ENCODE results near the gene TUFT1.

GRCh38 chr1:151574575-151575529, 34.7 kb downstream of the TUFT1 start:
- no peak for TF ChIP-seq GABPA (IDR thresholded peaks at IDR 0.05; ENCODE audit: low read depth)
- no peak for TF ChIP-seq REST (IDR thresholded peaks at IDR 0.05; ENCODE audit: insufficient replicate concordance, low read depth)

Measured in HL-60 (cell line).